Right kidney (tissue), 1 donor: Measurements from ENCODE around the gene ZFYVE21.

Source experiments
- DNase-seq: peaks from one replicate; pipeline ENCODE4 v3.0.0-alpha.2; 2016

The ZFYVE21 gene

GRCh38 chr14:103704708-103705107 is 10.9 kb upstream of the ZFYVE21 start:
- DNase-seq = no peak

- DNase-seq = no peak
Measured at GRCh38 chr14:103705118-103705503, 10.5 kb upstream of the ZFYVE21 start.

GRCh38 chr14:103705504-103706284 is 9.9 kb upstream of the ZFYVE21 start:
- DNase-seq = no peak

- no peak for DNase-seq
Measured at GRCh38 chr14:103706551-103707328, 8.9 kb upstream of the ZFYVE21 start.

GRCh38 chr14:103707329-103708263 is 8.0 kb upstream of the ZFYVE21 start:
- DNase-seq = no peak

- DNase-seq = no peak
Measured at GRCh38 chr14:103708750-103709187, 6.8 kb upstream of the ZFYVE21 start.

- no peak for DNase-seq
Measured at GRCh38 chr14:103709814-103710213, 5.8 kb upstream of the ZFYVE21 start.

GRCh38 chr14:103710771-103711377 is 4.7 kb upstream of the ZFYVE21 start:
- no peak for DNase-seq

- no peak for DNase-seq
Measured at GRCh38 chr14:103711516-103712431, 3.8 kb upstream of the ZFYVE21 start.

GRCh38 chr14:103712633-103713247 is 2.9 kb upstream of the ZFYVE21 start:
- no peak for DNase-seq

GRCh38 chr14:103713304-103714062 is 2.1 kb upstream of the ZFYVE21 start:
- no peak for DNase-seq

- DNase-seq = no peak
Measured at GRCh38 chr14:103714063-103714724, 1.4 kb upstream of the ZFYVE21 start.

- DNase-seq = peak; percentile 41
Measured at GRCh38 chr14:103716091-103716801, 636 bp downstream of the ZFYVE21 start.

GRCh38 chr14:103716899-103717411 is 1.3 kb downstream of the ZFYVE21 start:
- DNase-seq = no peak

- no peak for DNase-seq
Measured at GRCh38 chr14:103718572-103718971, 3.0 kb downstream of the ZFYVE21 start.

- DNase-seq = no peak
Measured at GRCh38 chr14:103719751-103720150, 4.1 kb downstream of the ZFYVE21 start.

- DNase-seq = no peak
Measured at GRCh38 chr14:103721334-103722120, 5.9 kb downstream of the ZFYVE21 start.
